Progenitor cell of endocrine pancreas (in vitro differentiated cells): ENCODE data around the gene XRN2. TPM values are rescaled to one million over a fixed set of nuclear protein-coding genes. Genes with fewer than 3 reads are reported as not detected.

ENCODE experiments used
- DNase-seq: peaks from one replicate; pipeline ENCODE4 v3.0.0; 2021; ENCODE audit warnings: low spot score; ENCODE audit not compliant: unreplicated experiment
- H3K27ac Mint-ChIP-seq: 2 replicates; pipeline ENCODE4 v1.8.0; 2021; ENCODE audit warnings: mild to moderate bottlenecking, moderate library complexity, mixed read lengths
- H3K27me3 Mint-ChIP-seq: 2 replicates; pipeline ENCODE4 v1.8.0; 2021; ENCODE audit warnings: mixed read lengths
- H3K36me3 Mint-ChIP-seq: 2 replicates; pipeline ENCODE4 v1.8.0; 2022; ENCODE audit warnings: mixed read lengths; ENCODE audit not compliant: insufficient read depth
- H3K4me1 Mint-ChIP-seq: 2 replicates; pipeline ENCODE4 v1.8.0; 2021; ENCODE audit warnings: low read depth, mixed read lengths
- H3K4me3 Mint-ChIP-seq: 2 replicates; pipeline ENCODE4 v1.8.0; 2021; ENCODE audit warnings: low read depth, mild to moderate bottlenecking, moderate library complexity, mixed read lengths
- H3K9me3 Mint-ChIP-seq: 2 replicates; pipeline ENCODE4 v1.8.0; 2021; ENCODE audit warnings: low read depth, mixed read lengths
- total RNA-seq: library from RNA; stranded (reverse); gene quantifications from 2 replicates; pipeline ENCODE4 v1.2.1, GENCODE V29; 2021
- TF ChIP-seq, protein P1 (sequence below): fragments of 200-600 bp; sonication (generic); IDR thresholded peaks from one replicate; pipeline ENCODE4 v1.5.0; 2021; ENCODE audit warnings: antibody characterized with exemption, mild to moderate bottlenecking; ENCODE audit not compliant: unreplicated experiment

Gene XRN2
- total RNA-seq, 1 donor from 2014 or later = 91.0 TPM

DNA sequence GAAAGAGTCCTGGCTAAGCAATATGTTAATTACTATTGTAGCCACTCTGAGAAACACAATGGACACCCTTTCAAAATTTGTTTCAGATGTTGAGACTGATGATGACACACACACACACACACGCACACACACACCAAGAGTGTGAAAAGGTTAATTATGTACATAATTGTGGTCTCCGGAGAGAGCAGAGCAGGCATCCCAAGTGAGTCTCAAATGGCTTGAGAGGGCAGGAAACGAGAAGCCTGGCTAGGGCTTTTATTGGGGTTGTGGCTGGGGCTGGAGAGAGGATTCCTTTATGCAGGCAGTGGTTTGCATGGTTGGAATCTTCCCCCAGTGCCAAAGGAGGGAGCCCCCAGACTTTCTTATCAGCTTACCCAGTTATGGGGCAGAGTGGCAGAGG lies 132.4 kb downstream of the XRN2 start:
- DNase-seq = no peak
- Mint-ChIP-seq H3K9me3 (no peaks in the 10 kb centered on the region), H3K27ac (no peak overlapping the region), H3K4me1 (no peaks in the 10 kb centered on the region), H3K4me3 (no peak overlapping the region), H3K27me3 (peaks cover 16% of the 10 kb centered on the region), H3K36me3 (no peaks in the 10 kb centered on the region)
- TF ChIP-seq, protein P1, sequence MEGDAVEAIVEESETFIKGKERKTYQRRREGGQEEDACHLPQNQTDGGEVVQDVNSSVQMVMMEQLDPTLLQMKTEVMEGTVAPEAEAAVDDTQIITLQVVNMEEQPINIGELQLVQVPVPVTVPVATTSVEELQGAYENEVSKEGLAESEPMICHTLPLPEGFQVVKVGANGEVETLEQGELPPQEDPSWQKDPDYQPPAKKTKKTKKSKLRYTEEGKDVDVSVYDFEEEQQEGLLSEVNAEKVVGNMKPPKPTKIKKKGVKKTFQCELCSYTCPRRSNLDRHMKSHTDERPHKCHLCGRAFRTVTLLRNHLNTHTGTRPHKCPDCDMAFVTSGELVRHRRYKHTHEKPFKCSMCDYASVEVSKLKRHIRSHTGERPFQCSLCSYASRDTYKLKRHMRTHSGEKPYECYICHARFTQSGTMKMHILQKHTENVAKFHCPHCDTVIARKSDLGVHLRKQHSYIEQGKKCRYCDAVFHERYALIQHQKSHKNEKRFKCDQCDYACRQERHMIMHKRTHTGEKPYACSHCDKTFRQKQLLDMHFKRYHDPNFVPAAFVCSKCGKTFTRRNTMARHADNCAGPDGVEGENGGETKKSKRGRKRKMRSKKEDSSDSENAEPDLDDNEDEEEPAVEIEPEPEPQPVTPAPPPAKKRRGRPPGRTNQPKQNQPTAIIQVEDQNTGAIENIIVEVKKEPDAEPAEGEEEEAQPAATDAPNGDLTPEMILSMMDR = no peak

DNA sequence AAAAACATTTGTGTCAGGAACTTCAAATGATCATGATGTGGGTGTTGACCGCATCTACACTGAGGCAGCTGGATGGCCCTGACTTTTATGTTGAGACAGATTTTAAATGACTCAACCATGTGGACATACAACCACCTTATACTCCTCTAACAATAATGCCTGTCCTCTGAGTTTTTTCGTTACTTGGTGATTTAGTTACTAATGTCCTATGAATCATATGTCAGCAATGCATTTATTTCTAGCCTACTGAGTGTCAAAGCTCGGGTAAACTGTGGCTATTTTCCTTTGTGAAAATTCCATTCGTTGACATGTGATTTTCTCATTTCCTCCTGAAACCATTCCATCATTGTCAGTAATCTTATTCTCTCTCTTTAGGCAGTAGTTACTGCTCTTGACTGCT lies 133.1 kb downstream of the XRN2 start:
- Mint-ChIP-seq H3K27ac (no peak overlapping the region), H3K27me3 (peaks cover 16% of the 10 kb centered on the region), H3K9me3 (no peaks in the 10 kb centered on the region), H3K4me1 (no peaks in the 10 kb centered on the region), H3K36me3 (no peaks in the 10 kb centered on the region), H3K4me3 (no peak overlapping the region)
- DNase-seq = no peak
- TF ChIP-seq, protein P1 = no peak

- Mint-ChIP-seq H3K9me3 (no peaks in the 10 kb centered on the region), H3K27me3 (peaks cover 16% of the 10 kb centered on the region), H3K4me1 (no peaks in the 10 kb centered on the region), H3K36me3 (no peaks in the 10 kb centered on the region), H3K4me3 (no peak overlapping the region), H3K27ac (no peak overlapping the region)
- TF ChIP-seq, protein P1 = no peak
- no peak for DNase-seq
Observed at GRCh38 chr20:21437248-21437647, 134.1 kb downstream of the XRN2 start.

DNA sequence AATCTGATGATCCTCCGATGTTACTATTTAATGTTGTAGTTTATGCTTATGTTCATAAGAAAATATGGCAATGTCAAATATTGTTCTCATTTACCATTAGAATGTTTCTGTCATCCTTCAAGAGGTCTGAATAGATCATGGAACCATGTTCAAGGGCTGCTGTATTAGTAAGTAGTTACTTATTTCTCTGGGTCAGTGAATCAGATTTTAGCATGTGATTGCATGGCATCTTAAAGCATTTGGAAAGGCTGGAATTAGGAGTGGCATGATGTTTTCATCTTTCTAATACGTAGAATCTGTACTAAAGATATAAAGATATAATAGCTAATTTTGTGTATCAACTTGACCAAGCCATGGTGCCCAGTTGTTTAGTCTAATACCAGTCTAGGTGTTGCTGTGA lies 134.7 kb downstream of the XRN2 start:
- no peaks in the 10 kb centered on the region for H3K4me1 Mint-ChIP-seq
- no peak for DNase-seq

More for the DNA sequence above, 134.7 kb downstream of the XRN2 start:
- TF ChIP-seq, protein P1 = no peak
- Mint-ChIP-seq H3K36me3 (no peaks in the 10 kb centered on the region), H3K9me3 (no peaks in the 10 kb centered on the region), H3K4me3 (no peak overlapping the region), H3K27ac (no peak overlapping the region), H3K27me3 (peaks cover 17% of the 10 kb centered on the region)

Other genes with a start within 250 kb of the XRN2 start
- not detected in 2 replicates for gene LINC00237, start 197.0 kb upstream of the XRN2 start, total RNA-seq
- gene KIZ, start 177.2 kb upstream of the XRN2 start, total RNA-seq = 24.8 and 25.9 TPM in 2 replicates
- gene NKX2-4, start 94.2 kb downstream of the XRN2 start, total RNA-seq = not detected in 2 replicates
- 15.5 and 16.1 TPM in 2 replicates for gene NKX2-2, start 210.7 kb downstream of the XRN2 start, total RNA-seq